ENCODE data around the gene CAPN11. TPM values are rescaled to one million over a fixed set of nuclear protein-coding genes. Genes with fewer than 3 reads are reported as not detected.

CAPN11 gene
- total RNA-seq, 6 experiments from 2014 or later = 0.22 to 0.31 TPM; not detected in 4

DNA sequence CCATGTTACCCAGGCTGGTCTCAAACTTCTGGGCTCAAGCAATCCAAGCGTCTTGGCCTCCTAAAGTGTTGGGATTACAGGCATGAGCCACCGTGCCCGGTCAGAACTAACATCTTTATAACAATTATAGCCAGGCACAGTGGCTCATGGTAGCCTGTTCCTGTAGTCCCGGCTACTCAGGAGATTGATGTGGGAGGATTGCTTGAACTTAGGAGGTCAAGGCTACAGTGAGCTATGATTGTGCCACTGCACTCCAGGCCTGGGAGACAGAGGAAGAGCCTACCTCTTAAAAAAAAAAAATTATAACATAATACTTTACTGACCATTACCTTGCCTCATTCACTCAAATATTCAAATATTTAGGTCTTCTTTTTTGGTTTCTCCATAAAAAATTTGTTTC is 41.3 kb downstream of the CAPN11 start:
- no peak overlapping the region for H3K27ac ChIP-seq
- no peaks in the 10 kb centered on the region for H3K27me3 ChIP-seq
- WGBS (ENCODE audit: insufficient coverage, low coverage, low lambda C conversion rate, missing lambda C conversion rate) = no CpG with 5 or more reads among the region's 4 CpGs
- intact Hi-C loops (cut with DNase I) = no loop called here
- H3K9me3 ChIP-seq = no peaks in the 10 kb centered on the region
- no peak for DNase-seq
- H3K36me3 ChIP-seq = no peaks in the 10 kb centered on the region
- ATAC-seq = no peak
- TF ChIP-seq POLR2A (IDR thresholded peaks at IDR 0.05) = no peak
- no peak overlapping the region for H3K4me3 ChIP-seq
- no peaks in the 10 kb centered on the region for H3K4me1 ChIP-seq

DNA sequence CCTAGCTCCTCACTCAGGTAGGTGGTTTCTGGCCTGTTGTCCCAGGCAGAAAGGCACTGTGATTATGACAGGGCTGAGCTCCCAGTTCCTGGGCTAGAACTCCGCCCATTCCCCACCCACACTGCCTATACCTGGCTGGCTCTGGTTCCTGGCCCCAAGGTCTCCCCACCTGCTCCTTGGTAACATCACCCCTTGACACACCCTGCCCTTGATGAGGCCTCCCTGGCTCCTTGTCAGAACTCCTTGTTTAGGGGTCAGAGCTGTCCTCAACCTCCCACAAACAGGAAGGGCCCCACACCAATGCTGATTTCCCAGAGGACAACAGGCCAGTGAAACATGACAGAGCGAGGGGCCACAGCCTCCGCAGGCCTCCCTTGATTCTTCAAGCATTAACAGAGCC is 42.6 kb downstream of the CAPN11 start:
- no peak overlapping the region for H3K27ac ChIP-seq
- H3K4me3 ChIP-seq = no peak overlapping the region
- no peaks in the 10 kb centered on the region for H3K4me1 ChIP-seq
- no peaks in the 10 kb centered on the region for H3K9me3 ChIP-seq
- TF ChIP-seq, protein P1, sequence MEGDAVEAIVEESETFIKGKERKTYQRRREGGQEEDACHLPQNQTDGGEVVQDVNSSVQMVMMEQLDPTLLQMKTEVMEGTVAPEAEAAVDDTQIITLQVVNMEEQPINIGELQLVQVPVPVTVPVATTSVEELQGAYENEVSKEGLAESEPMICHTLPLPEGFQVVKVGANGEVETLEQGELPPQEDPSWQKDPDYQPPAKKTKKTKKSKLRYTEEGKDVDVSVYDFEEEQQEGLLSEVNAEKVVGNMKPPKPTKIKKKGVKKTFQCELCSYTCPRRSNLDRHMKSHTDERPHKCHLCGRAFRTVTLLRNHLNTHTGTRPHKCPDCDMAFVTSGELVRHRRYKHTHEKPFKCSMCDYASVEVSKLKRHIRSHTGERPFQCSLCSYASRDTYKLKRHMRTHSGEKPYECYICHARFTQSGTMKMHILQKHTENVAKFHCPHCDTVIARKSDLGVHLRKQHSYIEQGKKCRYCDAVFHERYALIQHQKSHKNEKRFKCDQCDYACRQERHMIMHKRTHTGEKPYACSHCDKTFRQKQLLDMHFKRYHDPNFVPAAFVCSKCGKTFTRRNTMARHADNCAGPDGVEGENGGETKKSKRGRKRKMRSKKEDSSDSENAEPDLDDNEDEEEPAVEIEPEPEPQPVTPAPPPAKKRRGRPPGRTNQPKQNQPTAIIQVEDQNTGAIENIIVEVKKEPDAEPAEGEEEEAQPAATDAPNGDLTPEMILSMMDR (IDR thresholded peaks at IDR 0.05) = no peak
- no peak for TF ChIP-seq POLR2A (IDR thresholded peaks at IDR 0.05)
- WGBS (ENCODE audit: insufficient coverage, low coverage, low lambda C conversion rate, missing lambda C conversion rate) = 100% methylated on average over 2 of the region's 3 CpGs
- ATAC-seq = no peak
- H3K36me3 ChIP-seq = no peaks in the 10 kb centered on the region
- intact Hi-C loops (cut with DNase I) = no loop called here
- H3K27me3 ChIP-seq = no peaks in the 10 kb centered on the region
- no peak for DNase-seq

DNA sequence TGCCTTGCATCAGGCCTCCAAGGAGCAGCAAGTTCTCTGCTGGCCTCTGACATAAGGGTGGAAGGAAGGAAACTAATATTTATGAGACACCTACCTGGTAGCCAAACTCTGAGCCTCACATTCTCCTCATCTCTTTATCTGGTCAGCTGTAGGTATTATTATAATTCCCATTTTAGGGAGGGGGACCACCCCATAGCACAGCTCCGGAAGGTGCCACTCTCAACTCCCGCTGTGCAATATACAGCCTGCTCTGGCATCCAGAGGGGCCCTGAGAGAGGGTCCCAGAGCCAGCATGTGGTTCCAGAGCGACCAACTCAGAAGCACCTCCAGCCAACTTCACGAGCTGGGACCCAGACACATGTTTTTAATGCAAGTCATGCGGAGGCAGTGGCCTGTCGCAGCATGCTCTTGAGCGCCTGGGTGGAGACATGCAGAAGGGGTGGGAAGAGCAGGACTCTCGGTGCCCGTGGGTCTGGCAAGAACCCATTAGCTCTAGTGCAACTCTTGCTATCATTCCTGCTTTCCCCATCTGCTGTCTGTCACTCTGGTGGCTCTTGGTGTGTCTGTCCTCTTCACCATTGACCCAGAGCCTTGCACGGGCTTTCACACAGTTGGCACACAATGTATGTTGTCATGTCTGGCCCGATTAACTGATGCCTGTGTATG is 43.2 kb downstream of the CAPN11 start:
- WGBS (ENCODE audit: insufficient coverage, low coverage, low lambda C conversion rate, missing lambda C conversion rate) = 65% methylated on average over 6 of the region's 11 CpGs
- ATAC-seq (peak in 2 of 4 donors; percentile 13 to 46), DNase-seq (no peak)
- no peaks in the 10 kb centered on the region for H3K9me3 ChIP-seq
- H3K27me3 ChIP-seq = no peaks in the 10 kb centered on the region
- H3K4me3 ChIP-seq = no peak overlapping the region
- TF ChIP-seq POLR2A (IDR thresholded peaks at IDR 0.05) = no peak
- TF ChIP-seq, protein P1 (IDR thresholded peaks at IDR 0.05) = no peak
- H3K36me3 ChIP-seq = no peaks in the 10 kb centered on the region
- no peaks in the 10 kb centered on the region for H3K4me1 ChIP-seq
- no peak overlapping the region for H3K27ac ChIP-seq
- intact Hi-C loops (cut with DNase I) = no loop called here

DNA sequence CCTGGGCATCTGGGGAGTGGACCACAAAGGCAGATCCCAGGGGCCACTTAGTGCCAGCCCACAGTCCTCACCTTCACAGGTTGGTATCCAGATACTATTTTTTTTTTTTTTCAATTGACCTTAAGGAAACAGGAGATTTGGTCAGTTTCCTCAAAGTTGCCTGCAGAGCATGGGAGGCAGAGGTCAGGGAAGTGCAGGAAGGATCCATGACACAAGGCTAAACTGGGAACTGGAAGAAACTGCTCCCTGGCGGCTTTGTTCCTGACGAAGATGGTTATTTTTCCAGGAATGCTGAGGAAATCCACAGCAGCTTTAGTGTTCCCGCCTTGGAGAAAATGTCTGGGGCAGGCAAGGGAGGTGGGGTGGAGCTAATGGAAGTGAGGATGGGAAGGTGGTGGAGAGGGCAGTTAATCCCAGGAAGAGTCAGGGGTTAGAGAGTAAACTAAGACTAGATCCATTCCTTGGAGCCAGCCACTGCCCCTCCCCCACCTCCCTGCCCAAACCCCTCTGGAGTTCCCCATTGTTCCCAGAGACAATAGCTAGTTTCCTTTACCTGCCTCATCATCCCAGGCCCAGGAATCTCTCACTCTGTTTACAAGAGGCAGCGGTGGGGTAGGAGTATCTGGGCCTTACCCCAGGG is 43.8 kb downstream of the CAPN11 start:
- TF ChIP-seq, protein P1 (IDR thresholded peaks at IDR 0.05) = no peak
- no peak for TF ChIP-seq POLR2A (IDR thresholded peaks at IDR 0.05)
- no peaks in the 10 kb centered on the region for H3K27me3 ChIP-seq
- intact Hi-C loops (cut with DNase I) = no loop called here
- H3K4me1 ChIP-seq = no peaks in the 10 kb centered on the region
- H3K27ac ChIP-seq = no peak overlapping the region
- H3K4me3 ChIP-seq = no peak overlapping the region
- H3K9me3 ChIP-seq = no peaks in the 10 kb centered on the region
- H3K36me3 ChIP-seq = no peaks in the 10 kb centered on the region
- WGBS (ENCODE audit: insufficient coverage, low coverage, low lambda C conversion rate, missing lambda C conversion rate) = 53% methylated on average over 2 of the region's 4 CpGs
- ATAC-seq (peak; percentile 28 to 76 (median 56)), DNase-seq (no peak)

DNA sequence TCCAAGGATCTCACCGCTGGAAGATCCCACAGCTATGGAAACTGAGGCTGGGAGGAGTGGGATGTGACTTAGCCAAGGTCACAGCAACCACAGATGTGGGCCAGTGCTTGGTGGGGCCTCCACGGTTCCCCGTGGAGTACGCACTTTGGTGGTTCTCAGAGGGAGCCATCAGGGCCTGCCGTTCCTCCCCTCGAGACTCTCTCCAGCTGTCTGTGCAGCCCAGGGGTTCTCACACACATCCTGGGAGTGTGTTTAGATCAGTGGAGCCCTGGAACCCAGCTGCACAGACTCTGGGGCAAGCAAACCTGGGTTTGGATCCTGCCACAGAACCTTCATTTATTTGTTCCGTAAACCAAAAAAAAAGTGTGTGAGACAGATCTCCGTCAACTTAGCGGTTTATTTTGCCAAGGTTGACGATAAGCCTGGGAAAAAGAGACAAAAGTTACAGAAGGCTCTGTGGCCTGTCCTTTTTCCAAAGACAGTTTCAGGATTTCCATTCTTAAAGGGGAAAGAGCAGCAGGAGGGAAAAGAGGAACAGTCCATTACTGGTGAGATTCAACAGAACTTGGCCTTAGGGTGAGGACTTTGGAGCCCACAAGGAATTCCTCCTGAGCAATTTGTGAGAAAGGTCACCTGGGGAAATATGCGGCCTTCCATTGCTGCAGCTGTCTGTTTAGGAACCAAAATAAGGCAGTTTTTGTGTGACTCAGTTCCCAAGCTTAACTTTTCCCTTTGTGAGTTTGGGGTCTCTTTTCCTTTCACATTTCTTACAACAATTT is 44.5 kb downstream of the CAPN11 start:
- WGBS (ENCODE audit: insufficient coverage, low coverage, low lambda C conversion rate, missing lambda C conversion rate) = 75% methylated on average over 5 of the region's 11 CpGs
- no peak overlapping the region for H3K27ac ChIP-seq
- H3K27me3 ChIP-seq = no peaks in the 10 kb centered on the region
- DNase-seq (no peak), ATAC-seq (no peak)
- no peaks in the 10 kb centered on the region for H3K36me3 ChIP-seq
- no peak overlapping the region for H3K4me3 ChIP-seq
- intact Hi-C loops (cut with DNase I) = no loop called here
- no peaks in the 10 kb centered on the region for H3K9me3 ChIP-seq
- no peak for TF ChIP-seq POLR2A (IDR thresholded peaks at IDR 0.05)
- TF ChIP-seq, protein P1 (IDR thresholded peaks at IDR 0.05) = no peak
- H3K4me1 ChIP-seq = peaks cover 0 to 5% (median 2%) of the 10 kb centered on the region in 4 donors
